HG03460 (cell line): ENCODE results near the gene OR2L2.
"Not testable (repeated sequence)": the region's sequence is repeated elsewhere in the genome, so short reads cannot be mapped to it uniquely, and the experiment has no call there.

ENCODE experiments used
- ATAC-seq: cut with Tn5 transposase; IDR thresholded peaks from one replicate; pipeline ENCODE4 v1.9.1; 2021; ENCODE audit not compliant: unreplicated experiment

Gene OR2L2, protein sequence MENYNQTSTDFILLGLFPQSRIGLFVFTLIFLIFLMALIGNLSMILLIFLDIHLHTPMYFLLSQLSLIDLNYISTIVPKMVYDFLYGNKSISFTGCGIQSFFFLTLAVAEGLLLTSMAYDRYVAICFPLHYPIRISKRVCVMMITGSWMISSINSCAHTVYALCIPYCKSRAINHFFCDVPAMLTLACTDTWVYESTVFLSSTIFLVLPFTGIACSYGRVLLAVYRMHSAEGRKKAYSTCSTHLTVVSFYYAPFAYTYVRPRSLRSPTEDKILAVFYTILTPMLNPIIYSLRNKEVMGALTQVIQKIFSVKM

DNA sequence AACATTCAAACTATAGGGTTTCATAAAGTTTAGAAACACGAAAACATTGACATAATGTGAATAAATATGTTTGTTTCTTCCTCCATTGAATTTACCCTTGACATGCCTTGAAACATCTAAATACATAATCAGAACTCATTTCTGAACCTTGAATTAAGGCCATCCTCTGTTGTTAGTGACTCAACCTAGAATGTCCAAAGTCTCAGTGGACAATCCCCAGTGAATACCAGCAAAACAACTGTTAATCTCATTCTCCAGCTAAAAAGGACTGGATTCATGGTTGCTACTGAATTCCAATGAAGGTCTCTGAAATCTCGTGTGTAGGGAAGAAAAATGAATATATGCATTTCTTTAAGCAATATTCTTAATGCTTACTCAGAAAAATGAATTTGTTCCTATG lies at the start of gene OR2L2:
Gene OR2L2 (plus strand): TSS at position 301 of the 400 bp plus-strand sequence. CDS start 8,198 bp downstream, outside the sequence.
- ATAC-seq, result no peak

DNA sequence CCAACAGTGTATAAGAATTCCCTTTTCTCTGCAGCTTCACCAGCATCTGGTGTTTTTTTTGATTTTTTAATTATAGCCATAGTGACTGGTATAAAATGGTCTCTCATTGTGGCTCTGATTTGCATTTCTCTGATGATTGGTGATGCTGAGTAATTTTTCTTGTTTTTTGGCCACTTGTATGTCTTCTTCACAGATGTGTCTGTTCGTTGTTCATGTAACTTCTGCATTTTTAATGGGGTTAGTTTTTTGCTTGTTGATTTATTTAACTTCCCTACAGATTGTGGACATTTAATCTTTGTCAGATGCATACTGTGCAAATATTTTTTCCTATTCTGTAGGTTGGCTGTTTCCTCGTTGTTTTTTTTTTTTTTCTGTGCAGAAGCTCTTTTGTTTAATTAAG lies 36.9 kb upstream of the OR2L2 start:
- ATAC-seq, result no peak

GRCh38 chr1:247998811-247999210 lies 31.1 kb upstream of the OR2L2 start:
- ATAC-seq, result no peak

- no peak for ATAC-seq
These were observed 29.7 kb upstream of the OR2L2 start for GRCh38 chr1:248000169-248000568.

GRCh38 chr1:248007778-248008177 lies 22.1 kb upstream of the OR2L2 start:
- ATAC-seq, result no peak

DNA sequence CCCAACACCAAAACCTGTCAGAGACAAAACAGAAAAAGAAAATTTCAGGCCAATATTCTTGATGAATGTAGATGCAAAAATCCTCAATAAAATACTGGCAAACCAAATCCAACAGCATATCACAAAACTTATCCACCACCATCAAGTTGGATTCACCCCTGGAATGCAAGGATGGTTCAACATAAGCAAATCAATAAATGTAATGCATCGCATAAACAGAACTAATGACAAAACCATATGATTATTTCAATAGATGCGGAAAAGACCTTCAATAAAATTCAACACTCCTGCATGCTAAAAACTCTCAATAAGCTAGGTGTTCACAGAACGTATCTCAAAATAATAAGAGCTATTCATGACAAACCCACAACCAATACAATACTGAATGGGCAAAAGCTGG lies 20.2 kb upstream of the OR2L2 start:
- no peak for ATAC-seq

DNA sequence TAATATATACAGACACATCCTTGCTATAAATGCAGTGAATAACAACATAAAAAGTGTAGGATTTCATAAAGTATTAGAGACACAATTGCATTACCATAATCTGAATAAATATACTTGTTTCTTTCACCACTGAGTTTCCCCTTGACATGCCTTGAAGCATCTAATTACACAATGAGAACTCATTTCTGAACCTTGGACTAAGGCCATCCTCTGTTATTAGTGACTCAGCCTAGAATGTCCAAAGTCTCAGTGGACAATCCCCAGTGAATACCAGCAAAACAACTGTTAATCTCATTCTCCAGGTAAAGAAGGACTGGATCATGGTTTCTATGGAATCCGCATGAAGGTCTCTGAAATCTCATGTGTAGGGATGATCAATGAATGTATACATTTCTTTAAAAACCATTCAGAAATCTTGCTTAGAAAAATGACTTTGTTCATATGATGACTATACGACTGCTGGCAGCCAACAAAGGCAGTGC lies 16.6 kb upstream of the OR2L2 start, which contains the start of gene OR2L5:
Gene OR2L5 (plus strand): TSS at position 432 of the 482 bp plus-strand sequence. CDS start 8,288 bp downstream, outside the sequence.
- no peak for ATAC-seq

- no peak for ATAC-seq
These were observed 14.1 kb upstream of the OR2L2 start for GRCh38 chr1:248015803-248016202.

GRCh38 chr1:248045209-248045608 lies 15.3 kb downstream of the OR2L2 start:
- peak; percentile 54 for ATAC-seq

DNA sequence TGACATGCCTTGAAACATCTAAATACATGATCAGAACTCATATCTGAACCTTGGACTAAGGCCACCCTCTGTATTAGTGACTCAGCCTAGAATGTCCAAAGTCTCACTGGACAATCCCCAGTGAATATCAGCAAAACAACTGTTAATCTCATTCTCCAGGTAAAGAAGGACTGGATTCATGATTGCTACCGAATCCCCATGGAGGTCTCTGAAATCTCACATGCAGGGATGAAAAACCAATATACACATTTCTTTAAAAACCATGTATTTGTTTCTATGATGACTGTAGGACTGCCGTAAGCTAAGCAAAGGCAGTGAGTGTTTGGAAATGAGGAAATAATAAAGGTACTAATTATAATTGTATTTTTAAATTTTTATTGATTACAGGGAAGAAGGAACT lies 16.7 kb downstream of the OR2L2 start, which contains the start of gene OR2L3:
Gene OR2L3 (plus strand): TSS at position 301 of the 400 bp plus-strand sequence. CDS start 13,846 bp downstream, outside the sequence.
- no peak for ATAC-seq

DNA sequence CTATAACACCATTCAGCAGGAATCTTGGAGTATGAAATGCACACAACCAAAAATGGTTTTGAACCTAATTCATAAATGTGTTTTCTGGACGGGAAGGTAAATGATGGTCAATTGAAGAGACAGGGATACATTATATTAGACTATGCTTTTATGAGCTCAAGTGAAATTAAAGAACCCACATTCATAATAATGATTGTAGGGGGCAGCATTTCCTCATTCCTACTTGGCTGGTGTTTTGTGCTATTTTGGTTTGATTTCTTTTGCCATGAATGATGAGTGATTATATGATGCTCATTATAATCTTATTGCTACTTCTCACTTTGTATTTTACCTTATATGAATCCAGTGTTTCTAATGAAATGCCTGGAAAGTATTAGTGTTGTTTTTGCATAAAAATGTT lies 17.1 kb downstream of the OR2L2 start:
- ATAC-seq, result no peak

GRCh38 chr1:248054671-248055070 lies 24.8 kb downstream of the OR2L2 start:
- ATAC-seq, result no peak

DNA sequence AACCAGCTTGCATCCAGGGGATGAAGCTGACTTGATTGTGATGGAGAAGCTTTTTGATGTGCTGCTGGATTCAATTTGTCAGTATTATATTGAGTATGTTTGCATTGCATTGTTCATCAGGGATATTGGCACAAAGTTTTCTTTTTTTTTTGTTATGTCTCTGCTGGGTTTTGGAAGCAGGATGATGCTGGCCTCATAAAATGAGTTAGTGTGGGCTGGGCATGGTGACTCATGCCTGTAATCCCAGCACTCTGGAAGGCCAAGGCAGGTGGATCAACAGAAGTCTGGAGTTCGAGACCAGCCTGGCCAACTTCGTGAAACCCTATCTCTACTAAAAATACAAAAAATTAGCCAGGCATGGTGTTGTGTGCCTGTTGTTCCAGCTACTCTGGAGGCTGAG lies 25.4 kb downstream of the OR2L2 start:
- no peak for ATAC-seq

- no peak for ATAC-seq
These were observed 35.2 kb downstream of the OR2L2 start for GRCh38 chr1:248065071-248065470.

GRCh38 chr1:248065604-248066003 lies 35.7 kb downstream of the OR2L2 start:
- no peak for ATAC-seq

- ATAC-seq, result not testable (repeated sequence)
These were observed 54.0 kb downstream of the OR2L2 start for GRCh38 chr1:248083864-248084263.
